Endometrium (tissue), 2 donors: ENCODE measurements around the gene ZFPL1.
A peak's percentile ranks its signal among the peaks of the same experiment; 100 is the strongest.

Source experiments
- FAIRE-seq: peaks from 2 replicates; lab custom pipeline; 2012; peaks lifted over from hg19 to GRCh38; lab: Jason Lieb, UNC
- donor health status: control.
- donor health status: control.

Gene ZFPL1

DNA sequence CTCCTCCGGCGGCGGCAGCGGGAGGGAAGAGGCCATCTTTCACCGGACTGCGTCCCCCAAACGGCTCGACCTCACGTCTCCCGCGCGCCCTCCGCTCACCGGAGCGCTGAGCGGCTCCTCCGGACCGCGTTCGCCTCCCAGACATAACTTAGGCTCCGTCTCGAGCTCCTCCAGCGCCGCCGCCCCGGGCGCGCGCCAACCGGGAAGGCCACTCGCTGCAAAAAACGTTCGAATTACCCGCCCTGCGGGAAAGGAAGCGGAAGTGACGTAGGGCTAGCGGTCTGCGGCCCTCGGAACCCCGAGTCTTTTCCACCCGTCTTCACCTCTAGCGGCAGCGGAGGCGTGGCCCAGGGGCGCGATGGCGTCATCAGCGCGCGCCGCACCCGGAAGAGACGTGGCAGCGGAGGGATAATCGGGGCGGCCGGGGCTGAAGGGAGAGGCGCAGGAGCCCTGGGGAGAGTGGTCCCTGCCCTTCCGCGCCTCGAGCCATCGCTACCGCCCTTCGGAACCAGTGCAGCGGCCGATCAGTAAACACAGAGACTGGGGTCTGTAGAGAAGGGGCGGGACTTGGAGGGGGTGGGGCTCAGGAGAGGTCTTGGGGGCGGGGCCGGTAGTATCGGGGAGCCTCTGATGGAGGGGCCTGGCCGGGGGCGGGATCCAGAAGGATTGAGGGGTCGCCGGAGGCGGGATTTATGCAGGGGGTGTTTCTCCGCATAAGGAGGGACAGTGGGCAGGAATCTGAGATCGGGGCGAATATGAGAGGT is at the start of gene ZFPL1, which contains the start of gene CDCA5:
ZFPL1 (plus strand) TSS at position 389 of the 764 bp plus-strand sequence. CDS start 477 bp downstream, outside the sequence.
CDCA5 (minus strand) TSS at position 207 of the 764 bp plus-strand sequence; CDS start at position 145, 62 bp downstream.
- FAIRE-seq: peak; percentile 82

DNA sequence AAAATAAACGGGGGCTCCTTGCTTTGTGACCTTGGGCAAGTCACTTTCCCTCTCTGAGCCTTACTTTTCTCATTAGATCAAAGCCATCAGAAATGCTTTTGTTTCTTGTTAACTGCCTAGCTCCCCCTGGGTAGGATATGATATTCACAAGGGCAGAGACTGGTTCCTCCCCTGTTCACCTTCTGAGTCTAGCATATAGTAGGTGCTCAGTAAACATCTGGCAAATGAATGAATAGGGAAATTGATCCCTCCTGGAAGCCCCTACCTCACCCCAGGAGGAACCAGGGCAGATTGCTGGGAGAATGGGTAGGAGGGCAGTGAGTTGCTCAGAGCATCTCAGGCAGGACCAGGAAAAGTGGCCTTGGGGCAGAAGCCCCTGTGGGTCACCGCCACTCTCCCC is 49.6 kb upstream of the ZFPL1 start:
- no peak for FAIRE-seq

DNA sequence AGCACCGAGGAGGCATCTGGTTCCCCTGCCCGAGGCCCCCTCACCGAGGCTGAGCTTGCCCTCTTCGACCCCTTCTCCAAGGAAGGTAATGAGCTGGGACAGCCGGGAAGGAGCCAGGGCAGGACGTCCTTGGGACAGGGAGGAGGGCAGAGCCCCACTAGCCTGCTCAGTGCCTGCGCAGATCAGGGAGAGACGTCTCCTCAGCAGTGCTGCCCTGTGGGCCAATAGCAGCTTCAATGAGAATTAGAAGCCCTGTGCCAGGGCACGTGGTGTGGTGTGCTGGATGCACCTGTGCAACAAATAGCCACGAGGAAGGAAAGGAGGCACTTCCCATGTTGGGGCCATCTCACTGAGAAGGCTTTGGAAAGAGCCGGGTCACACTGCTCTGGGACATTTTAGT is 48.4 kb upstream of the ZFPL1 start:
- FAIRE-seq: no peak

DNA sequence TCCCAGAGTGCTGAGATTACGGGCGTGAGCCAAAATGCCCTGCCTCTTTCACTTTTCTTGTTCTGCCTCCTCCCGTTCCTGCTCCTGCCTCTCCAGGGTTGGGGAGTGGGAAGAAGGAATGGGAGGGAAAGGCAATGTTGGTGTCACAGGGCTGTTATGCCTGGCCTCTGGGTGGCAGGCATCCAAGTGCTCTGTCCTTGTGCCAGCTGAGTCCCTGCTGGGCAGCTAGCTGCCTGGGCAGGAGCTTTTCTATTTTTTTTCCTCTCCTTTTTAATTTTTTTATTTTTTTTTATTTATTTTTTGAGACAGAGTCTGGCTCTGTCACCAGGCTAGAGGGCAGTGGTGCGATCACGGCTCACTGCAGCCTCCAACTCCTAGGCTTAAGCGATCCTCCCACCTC is 47.1 kb upstream of the ZFPL1 start:
- no peak for FAIRE-seq

GRCh38 chr11:65040520-65040846 is 43.5 kb upstream of the ZFPL1 start:
- no peak for FAIRE-seq

DNA sequence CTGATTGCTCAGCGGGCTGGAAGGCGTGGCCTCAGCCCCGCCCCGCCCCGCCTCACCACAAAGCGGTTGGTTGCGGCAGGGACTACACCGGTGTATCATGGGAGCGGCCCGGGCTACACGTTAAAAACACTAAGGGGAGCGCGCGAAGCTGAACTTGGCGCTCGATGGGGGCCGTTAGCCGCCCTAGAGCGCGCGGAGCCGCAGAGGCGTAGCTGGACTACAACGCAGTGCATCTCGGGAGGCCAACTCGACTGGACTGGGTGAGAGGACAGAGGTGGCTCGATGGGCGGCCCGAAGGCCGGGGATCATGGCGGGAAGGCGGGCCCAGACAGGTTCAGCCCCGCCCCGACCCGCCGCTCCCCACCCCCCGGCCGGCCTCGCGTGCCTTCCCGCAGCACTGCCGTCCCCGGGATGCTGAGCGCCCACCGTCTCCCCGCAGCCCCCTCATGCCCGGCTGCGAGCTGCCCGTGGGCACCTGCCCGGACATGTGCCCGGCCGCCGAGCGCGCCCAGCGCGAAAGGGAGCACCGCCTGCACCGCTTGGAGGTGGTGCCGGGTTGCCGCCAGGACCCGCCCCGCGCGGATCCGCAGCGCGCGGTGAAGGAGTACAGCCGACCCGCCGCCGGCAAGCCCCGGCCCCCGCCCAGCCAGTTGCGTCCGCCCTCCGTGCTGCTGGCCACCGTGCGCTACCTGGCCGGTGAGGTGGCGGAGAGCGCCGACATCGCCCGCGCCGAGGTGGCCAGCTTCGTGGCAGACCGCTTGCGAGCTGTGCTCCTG is 43.0 kb upstream of the ZFPL1 start, which contains the start of gene SAC3D1:
SAC3D1 (plus strand) TSS at position 364 of the 776 bp plus-strand sequence; CDS start at position 447, 83 bp downstream.
- FAIRE-seq: no peak

- no peak for FAIRE-seq
These were observed 41.1 kb upstream of the ZFPL1 start for GRCh38 chr11:65042891-65043290.

GRCh38 chr11:65043881-65044501 is 40.0 kb upstream of the ZFPL1 start:
- no peak for FAIRE-seq

- FAIRE-seq: no peak
These were observed 39.0 kb upstream of the ZFPL1 start for GRCh38 chr11:65045061-65045460.

DNA sequence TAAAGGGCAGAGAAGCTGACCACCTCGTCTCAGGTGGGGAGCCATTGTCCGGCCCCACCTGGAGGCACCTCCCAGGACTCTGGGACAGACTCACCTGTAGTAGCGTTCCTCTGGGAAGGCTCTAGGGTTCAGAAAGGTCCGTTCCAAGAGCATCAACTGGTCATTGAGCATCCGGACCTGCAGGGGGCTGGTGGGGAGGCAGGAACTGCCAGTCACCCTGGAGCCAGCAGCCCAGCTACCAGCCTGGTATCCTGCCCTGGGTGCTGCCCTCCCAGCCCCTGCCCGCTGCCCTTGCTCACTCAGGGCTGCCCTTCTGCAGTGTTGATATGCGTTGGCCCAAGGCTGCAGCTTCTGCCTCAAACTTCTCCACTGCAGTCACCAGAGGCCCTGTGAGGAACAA is 38.3 kb upstream of the ZFPL1 start:
- no peak for FAIRE-seq

- FAIRE-seq: no peak
These were observed 36.2 kb upstream of the ZFPL1 start for GRCh38 chr11:65047581-65048422.

GRCh38 chr11:65051398-65051858 is 32.6 kb upstream of the ZFPL1 start:
- no peak for FAIRE-seq

DNA sequence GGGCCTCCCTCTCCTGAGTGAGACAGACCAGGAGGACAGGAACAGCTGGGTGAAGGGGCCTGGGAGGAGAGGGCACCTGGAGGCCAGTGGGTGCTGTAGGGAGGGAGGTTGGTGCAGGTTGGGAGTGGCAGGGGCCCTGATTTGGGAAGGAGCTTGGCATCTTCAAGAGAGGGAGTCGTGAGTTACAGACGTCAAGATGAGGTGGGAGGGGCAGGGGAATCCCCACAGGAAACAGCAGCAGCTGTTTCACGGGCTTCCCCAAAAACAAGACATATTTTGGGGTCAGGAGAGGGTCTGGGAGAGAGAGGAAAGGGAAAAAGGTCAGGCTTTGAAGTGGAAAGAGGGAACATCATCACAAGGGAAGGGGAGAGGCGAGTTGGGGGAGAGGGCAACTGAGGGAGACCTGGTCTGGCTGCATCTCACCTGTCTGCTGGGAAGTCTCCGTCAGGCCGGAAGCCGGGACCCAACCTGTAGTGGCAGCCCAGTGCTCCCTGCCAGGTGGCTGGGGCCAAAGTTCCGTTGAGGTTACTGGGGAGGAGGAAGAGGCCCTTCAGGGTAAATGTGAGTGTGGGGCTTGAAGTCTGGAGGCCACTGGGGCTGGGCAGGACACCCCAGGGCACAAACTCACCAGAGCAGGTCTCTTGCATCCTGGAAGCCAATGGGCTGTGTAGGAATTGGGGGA is 30.1 kb upstream of the ZFPL1 start:
- no peak for FAIRE-seq

GRCh38 chr11:65055538-65055937 is 28.5 kb upstream of the ZFPL1 start:
- no peak for FAIRE-seq

DNA sequence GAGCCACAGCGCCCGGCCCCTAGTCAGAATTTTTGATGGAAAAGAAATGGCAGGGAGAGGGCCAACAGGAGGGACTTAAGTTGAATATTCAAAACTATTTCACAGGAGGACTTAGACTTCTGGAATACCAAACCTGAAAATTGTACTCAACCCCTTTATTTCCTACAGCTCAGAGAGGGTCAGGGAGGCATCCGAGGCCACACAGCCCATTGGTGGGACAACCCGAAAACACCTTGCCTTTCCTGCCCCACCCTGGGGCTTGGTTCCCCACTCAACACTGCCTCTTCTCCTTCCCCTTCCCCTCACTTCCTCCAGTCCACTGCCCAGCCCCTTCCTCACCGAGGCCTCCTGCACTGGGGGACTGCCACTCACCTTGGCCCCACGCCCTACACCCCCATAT is 27.0 kb upstream of the ZFPL1 start:
- FAIRE-seq: no peak

DNA sequence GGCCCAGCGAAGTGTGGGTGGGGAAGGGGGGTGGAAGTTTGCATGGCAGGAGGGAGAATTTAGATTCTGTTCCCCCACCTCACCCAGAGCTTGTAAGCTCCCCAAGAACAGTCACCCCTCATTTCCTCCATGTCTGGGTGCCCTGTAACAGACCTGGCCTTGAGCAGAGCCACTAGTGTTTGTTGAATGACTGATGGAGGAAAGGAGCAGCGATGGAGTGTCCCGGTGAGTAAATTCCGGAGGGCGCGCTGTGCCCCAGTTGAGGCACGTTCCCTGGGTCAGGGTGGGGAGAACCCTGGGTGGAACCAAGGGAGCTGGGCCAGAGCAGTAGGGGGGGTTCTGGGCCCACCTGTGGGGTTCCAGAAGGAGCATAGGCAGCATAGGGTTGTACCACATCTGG is 26.5 kb upstream of the ZFPL1 start:
- FAIRE-seq: no peak

DNA sequence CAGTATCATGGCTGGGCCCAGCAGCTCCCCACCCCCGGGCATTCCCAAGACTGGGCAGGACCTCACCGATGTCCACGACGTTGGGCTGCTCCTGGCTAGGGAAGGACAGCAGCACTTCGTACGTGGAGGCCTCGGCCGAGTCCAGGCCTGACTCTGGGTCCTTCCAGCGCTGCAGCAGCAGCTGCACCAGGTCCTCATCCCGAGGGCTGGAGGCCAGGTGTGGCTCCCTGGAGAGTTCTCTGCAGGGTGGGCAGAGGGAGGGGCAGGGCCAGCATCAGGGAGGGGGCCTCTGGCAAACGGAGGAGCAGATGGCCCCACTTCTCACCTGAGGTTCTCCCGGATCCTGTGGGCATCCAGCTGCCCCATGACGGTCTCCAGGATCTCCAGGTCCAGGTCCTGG is 26.0 kb upstream of the ZFPL1 start:
- no peak for FAIRE-seq

DNA sequence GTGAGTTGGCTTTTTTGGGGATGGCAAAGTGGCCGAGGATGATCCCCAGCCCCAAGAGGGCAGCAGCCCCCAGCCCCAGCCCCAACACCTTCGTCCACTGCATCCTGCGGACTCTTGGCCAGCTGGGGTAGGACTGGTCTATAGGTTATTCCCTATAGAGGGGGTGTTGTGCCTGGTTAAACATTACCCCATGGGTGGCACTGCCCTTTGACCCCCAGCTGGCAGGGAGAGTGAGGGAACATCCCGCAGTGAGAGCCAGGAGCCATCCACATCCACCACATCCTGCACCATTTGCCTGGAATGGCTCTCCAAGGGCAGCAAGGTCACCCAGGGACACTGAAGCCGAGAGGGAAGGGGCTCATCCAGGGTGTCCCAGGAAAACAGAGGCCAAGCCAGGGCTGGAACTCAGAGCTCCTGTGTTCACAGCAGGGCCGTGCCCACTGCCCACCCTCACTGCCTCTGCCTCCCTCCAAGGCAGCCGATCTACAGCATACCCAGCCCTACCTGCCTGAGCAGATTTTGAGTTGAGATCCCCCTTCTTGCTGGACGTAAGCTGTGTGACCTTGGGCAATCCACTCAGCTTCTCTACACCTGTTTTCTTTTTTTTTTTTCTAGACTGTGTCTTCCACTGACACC is 25.5 kb upstream of the ZFPL1 start, which contains the start of gene NAALADL1:
NAALADL1 (minus strand) TSS at position 135 of the 636 bp plus-strand sequence; CDS start at position 103, 32 bp downstream.
- FAIRE-seq: no peak

- FAIRE-seq: no peak
These were observed 24.5 kb upstream of the ZFPL1 start for GRCh38 chr11:65059523-65059922.

- no peak for FAIRE-seq
These were observed 23.8 kb upstream of the ZFPL1 start for GRCh38 chr11:65059959-65060824.
